ENCODE measurements around the gene ADGRB2. TPM values are rescaled to one million over a fixed set of nuclear protein-coding genes. Genes with fewer than 3 reads are reported as not detected.
A peak's percentile ranks its signal among the peaks of the same experiment; 100 is the strongest.

ADGRB2 gene
- total RNA-seq, 4 donors from 2014 or later = 2.4 to 14.3 (median 9.8) TPM

DNA sequence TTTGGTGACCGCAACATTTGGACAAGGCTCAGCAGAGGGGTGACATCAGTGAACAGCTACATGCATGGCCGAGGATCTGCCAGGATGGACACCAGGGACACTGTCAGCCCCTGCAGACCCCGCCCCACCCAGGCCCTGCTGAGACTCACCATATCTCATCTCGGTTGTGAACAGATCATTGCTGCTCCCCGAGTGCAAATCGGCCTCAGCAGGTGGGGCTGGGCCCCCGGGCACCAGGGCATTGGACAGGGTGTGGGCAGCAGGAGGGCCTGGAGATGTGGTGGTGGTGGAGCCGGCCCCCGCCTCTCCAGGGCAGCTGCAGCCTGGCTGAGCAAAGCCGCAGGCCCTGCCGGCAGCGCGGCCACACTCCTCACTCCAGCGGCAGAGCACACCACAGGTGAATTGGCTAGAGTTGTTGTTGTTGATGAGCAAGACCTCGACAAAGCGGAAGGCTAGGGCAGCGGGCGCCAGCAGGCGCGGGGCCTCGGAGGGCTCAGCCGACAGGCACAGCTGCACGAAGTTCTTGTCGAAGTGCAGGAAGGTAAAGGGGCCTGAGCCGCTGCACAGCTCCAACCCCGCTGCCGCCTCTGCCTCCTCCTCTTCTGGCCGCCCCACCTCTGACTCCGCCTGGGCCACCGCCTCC is 8.2 kb downstream of the ADGRB2 start:
- peak; percentile 4 to 23 for DNase-seq
- H3K27ac ChIP-seq = peak overlapping the region; percentile 12 to 76 (median 70)
- TF ChIP-seq, protein P1, sequence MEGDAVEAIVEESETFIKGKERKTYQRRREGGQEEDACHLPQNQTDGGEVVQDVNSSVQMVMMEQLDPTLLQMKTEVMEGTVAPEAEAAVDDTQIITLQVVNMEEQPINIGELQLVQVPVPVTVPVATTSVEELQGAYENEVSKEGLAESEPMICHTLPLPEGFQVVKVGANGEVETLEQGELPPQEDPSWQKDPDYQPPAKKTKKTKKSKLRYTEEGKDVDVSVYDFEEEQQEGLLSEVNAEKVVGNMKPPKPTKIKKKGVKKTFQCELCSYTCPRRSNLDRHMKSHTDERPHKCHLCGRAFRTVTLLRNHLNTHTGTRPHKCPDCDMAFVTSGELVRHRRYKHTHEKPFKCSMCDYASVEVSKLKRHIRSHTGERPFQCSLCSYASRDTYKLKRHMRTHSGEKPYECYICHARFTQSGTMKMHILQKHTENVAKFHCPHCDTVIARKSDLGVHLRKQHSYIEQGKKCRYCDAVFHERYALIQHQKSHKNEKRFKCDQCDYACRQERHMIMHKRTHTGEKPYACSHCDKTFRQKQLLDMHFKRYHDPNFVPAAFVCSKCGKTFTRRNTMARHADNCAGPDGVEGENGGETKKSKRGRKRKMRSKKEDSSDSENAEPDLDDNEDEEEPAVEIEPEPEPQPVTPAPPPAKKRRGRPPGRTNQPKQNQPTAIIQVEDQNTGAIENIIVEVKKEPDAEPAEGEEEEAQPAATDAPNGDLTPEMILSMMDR (IDR thresholded peaks at IDR 0.05) = no peak
- no peak for TF ChIP-seq POLR2A (IDR thresholded peaks at IDR 0.05)
- H3K9me3 ChIP-seq = no peaks in the 10 kb centered on the region
- no peaks in the 10 kb centered on the region for H3K36me3 ChIP-seq
- intact Hi-C loops (cut with DNase I) = no loop called here
- H3K4me1 ChIP-seq = peaks cover 20 to 54% of the 10 kb centered on the region in 2 donors
- WGBS, 2 donors = 65 to 86% methylated on average over 14 to 25 of the region's 30 CpGs
- H3K4me3 ChIP-seq (replicated peaks in 1 of 3) = no peak overlapping the region
- no peaks in the 10 kb centered on the region for H3K27me3 ChIP-seq

DNA sequence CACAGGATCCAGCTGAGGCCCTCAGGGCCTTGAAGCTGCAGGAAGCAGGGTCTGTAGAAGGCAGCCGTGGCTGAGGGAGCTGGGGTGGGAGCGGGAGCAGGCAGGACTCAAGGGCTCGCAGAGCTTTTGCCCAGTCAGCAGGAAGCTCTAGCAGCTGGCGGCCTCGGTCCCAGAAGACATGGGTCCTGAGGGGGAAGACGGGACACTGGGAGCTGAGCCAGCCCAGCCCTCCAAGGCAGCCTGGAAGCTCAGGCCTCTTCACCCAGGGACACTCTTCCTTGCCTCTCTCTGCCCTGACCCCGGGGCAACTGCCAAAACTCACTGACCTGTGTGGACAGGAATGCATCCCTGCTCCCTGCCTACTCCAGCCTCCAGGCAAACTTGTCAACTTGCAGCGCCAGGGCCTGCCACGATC is 8.9 kb downstream of the ADGRB2 start:
- no peaks in the 10 kb centered on the region for H3K27me3 ChIP-seq
- H3K4me3 ChIP-seq (replicated peaks in 1 of 3) = no peak overlapping the region
- no peaks in the 10 kb centered on the region for H3K9me3 ChIP-seq
- peak; percentile 97 to 98 for DNase-seq
- TF ChIP-seq, protein P1 (IDR thresholded peaks at IDR 0.05) = no peak
- TF ChIP-seq POLR2A (IDR thresholded peaks at IDR 0.05) = no peak
- intact Hi-C loops (cut with DNase I) = no loop called here
- H3K36me3 ChIP-seq = no peaks in the 10 kb centered on the region
- 3 to 13% methylated on average over 3 to 8 of the region's 9 CpGs for WGBS, 2 donors
- peaks cover 20 to 47% of the 10 kb centered on the region in 2 donors for H3K4me1 ChIP-seq
- peak overlapping the region; percentile 33 to 76 (median 70) for H3K27ac ChIP-seq

DNA sequence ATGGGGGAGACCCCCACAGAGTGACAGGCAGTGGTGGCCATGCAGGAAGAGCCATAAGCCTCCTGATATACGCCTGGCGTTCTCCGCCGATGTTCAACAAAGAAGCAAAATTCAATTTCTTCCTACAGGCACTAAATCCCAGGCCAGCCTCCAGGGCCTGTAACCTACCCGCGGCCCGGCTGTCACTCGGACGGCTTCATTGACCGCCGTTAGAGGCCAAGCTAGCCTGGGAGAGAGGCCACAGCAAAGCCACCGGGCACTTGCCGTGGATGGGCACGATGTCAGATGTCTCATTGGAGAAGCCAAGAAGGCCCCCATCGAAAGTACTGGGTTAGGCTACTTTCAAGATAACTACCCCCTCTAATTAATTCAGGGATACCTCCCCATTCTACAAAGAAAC is 9.7 kb downstream of the ADGRB2 start:
- peak overlapping the region in 2 of 3 donors; percentile 12 to 76 for H3K27ac ChIP-seq
- no peak for DNase-seq
- H3K27me3 ChIP-seq = no peaks in the 10 kb centered on the region
- intact Hi-C loops (cut with DNase I) = no loop called here
- H3K4me1 ChIP-seq = peaks cover 20 to 40% of the 10 kb centered on the region in 2 donors
- H3K9me3 ChIP-seq = no peaks in the 10 kb centered on the region
- H3K36me3 ChIP-seq = no peaks in the 10 kb centered on the region
- TF ChIP-seq POLR2A (IDR thresholded peaks at IDR 0.05) = no peak
- TF ChIP-seq, protein P1 (IDR thresholded peaks at IDR 0.05) = no peak
- 91 to 92% methylated on average over 13 to 15 of the region's 15 CpGs for WGBS, 2 donors
- H3K4me3 ChIP-seq (replicated peaks in 1 of 3) = no peak overlapping the region

DNA sequence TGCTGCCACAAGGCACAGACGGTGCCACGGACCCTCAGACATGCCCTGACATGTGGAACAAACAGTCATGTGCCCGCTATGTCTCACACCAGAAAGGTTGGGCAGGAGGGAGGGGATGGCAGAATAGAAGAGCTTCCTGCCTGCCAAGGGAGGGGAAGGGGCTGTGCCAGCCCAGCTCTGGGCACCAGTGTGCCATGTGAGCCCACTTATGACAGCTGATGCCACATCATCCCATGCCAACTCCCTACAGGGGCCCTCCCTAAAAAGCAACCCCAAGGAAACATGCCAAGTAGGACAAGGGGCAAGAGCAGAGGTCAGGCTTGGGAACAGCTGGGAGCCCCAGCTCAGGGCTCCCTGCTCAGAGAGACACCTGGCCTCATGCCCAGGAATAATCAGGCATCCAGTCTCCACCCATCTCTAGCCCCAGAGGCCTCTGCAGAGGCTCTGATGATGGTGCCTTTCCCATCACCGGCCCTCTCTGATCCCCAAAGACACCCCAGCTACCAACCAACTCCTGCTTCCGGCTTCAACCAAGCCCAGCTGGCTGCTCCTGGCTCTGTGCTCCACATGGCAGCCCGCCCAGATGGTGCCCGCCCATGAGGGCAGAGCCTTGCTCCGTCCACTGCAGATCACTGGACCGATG is 10.3 kb downstream of the ADGRB2 start:
- peak overlapping the region; percentile 28 to 76 (median 28) for H3K27ac ChIP-seq
- H3K36me3 ChIP-seq = no peaks in the 10 kb centered on the region
- peaks cover 20 to 40% of the 10 kb centered on the region in 2 donors for H3K4me1 ChIP-seq
- H3K27me3 ChIP-seq = no peaks in the 10 kb centered on the region
- TF ChIP-seq, protein P1 (IDR thresholded peaks at IDR 0.05) = no peak
- TF ChIP-seq POLR2A (IDR thresholded peaks at IDR 0.05) = no peak
- intact Hi-C loops (cut with DNase I) = no loop called here
- H3K4me3 ChIP-seq (replicated peaks in 1 of 3) = no peak overlapping the region
- no peaks in the 10 kb centered on the region for H3K9me3 ChIP-seq
- WGBS, 2 donors = 53 to 71% methylated on average over 7 to 8 of the region's 9 CpGs
- peak; percentile 72 to 93 for DNase-seq

DNA sequence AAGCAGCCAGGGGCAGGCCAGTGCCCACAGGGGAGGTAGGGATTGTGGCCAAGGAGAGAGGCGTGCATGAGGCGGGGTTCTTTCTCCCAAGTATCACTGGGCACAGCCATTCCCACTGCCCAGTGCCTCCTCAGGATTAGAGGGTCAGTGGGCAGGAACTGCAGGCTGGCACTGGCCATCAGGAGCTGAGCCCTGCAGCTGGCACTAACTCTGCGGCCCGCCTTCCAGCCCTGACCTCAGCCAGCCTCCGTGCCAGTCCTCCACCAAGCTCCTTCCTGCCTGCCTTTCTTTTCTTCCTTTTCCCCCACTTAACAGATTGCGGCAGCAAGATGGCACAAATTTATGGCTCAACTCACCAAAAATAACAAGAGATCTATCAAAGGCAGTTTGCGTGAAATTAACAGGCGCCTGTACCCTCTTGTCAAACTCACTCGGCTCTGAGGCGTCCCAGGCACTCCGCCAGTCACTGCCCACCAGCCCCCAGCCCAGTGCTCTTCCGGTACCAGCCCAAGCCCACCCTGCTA is 11.1 kb downstream of the ADGRB2 start:
- intact Hi-C loops (cut with DNase I) = no loop called here
- TF ChIP-seq, protein P1 (IDR thresholded peaks at IDR 0.05) = no peak
- no peak for TF ChIP-seq POLR2A (IDR thresholded peaks at IDR 0.05)
- DNase-seq = peak in 1 of 2 donors; percentile 33
- Histone ChIP-seq H3K4me1 (peaks cover 20 to 40% of the 10 kb centered on the region in 2 donors), H3K9me3 (no peaks in the 10 kb centered on the region), H3K27me3 (no peaks in the 10 kb centered on the region), H3K4me3 (replicated peaks in 1 of 3) (no peak overlapping the region), H3K27ac (peak overlapping the region; percentile 28 to 76 (median 28)), H3K36me3 (no peaks in the 10 kb centered on the region)
- WGBS, 2 donors = 78 to 93% methylated on average over 12 of the region's 12 CpGs
